ENCODE measurements around the gene TMEM161A.

GRCh38 chr19:19149435-19149834 is 11.2 kb upstream of the TMEM161A start:
- no peak for TF ChIP-seq CTCF (IDR thresholded peaks at IDR 0.05)
- no peak for TF ChIP-seq EZH2 (IDR thresholded peaks at IDR 0.05; ENCODE audit: borderline replicate concordance, insufficient read depth, low read depth, low read length, poor library complexity, severe bottlenecking)
